Keratinocyte (primary cell): ENCODE data around the gene OGG1. TPM values are rescaled to one million over a fixed set of nuclear protein-coding genes. Genes with fewer than 3 reads are reported as not detected.

ENCODE experiments used
- DNase-seq: peaks from one replicate; pipeline ENCODE4 v3.0.0-alpha.2; 2011; ENCODE audit warnings: low read depth, missing footprints, low spot score
- FAIRE-seq: peaks from 2 replicates; lab custom pipeline; 2011; peaks lifted over from hg19 to GRCh38; lab: Jason Lieb, UNC
- H2AFZ ChIP-seq: 2 replicates; pipeline ENCODE4 v1.6.0; 2012; ENCODE audit warnings: low read length, control low read depth, inconsistent platforms; ENCODE audit not compliant: control insufficient read depth
- H3K27ac ChIP-seq: 2 replicates; pipeline ENCODE4 v1.5.1; 2011; ENCODE audit warnings: low read length; ENCODE audit not compliant: control insufficient read depth, insufficient read depth
- H3K27me3 ChIP-seq: 3 replicates; pipeline ENCODE4 v1.6.0; 2011; ENCODE audit warnings: low read length; ENCODE audit not compliant: control insufficient read depth, insufficient read depth; ENCODE audit errors: extremely low read depth
- H3K36me3 ChIP-seq, 2 experiments: 2 replicates in 1 of 2; 3 replicates in 1 of 2; pipeline ENCODE4 v1.5.1; 2011; ENCODE audit warnings: low read length in 2 of 2, mild to moderate bottlenecking in 1 of 2; ENCODE audit not compliant: control insufficient read depth in 2 of 2, insufficient read depth in 2 of 2; ENCODE audit errors: extremely low read depth in 1 of 2
- H3K4me1 ChIP-seq: 3 replicates; pipeline ENCODE4 v1.5.1; 2011; ENCODE audit warnings: low read length; ENCODE audit not compliant: control insufficient read depth, insufficient read depth; ENCODE audit errors: extremely low read depth
- H3K4me2 ChIP-seq: 3 replicates; pipeline ENCODE4 v1.6.0; 2011; ENCODE audit warnings: low read depth, low read length; ENCODE audit not compliant: control insufficient read depth, insufficient read depth; ENCODE audit errors: extremely low read depth
- H3K4me3 ChIP-seq, 3 experiments: fragments of 200-600 bp in 1 of 3; sonication (generic) in 1 of 3; 2 replicates in 2 of 3; 3 replicates in 1 of 3; pipeline ENCODE4 v1.5.1; 2011 to 2016; ENCODE audit warnings: low read length in 3 of 3, mild to moderate bottlenecking in 3 of 3, control low read depth in 2 of 3, inconsistent platforms in 1 of 3, low read depth in 1 of 3, mixed read lengths in 1 of 3, mixed run types in 1 of 3, moderate library complexity in 1 of 3; ENCODE audit not compliant: control insufficient read depth in 2 of 3, insufficient read depth in 2 of 3; ENCODE audit errors: extremely low read depth in 1 of 3
- H3K79me2 ChIP-seq: 2 replicates; pipeline ENCODE4 v1.6.0; 2012; ENCODE audit warnings: low read length; ENCODE audit not compliant: control insufficient read depth, insufficient read depth
- H3K9ac ChIP-seq: 3 replicates; pipeline ENCODE4 v1.6.0; 2011; ENCODE audit warnings: low read length; ENCODE audit not compliant: control insufficient read depth, insufficient read depth; ENCODE audit errors: extremely low read depth
- H3K9me1 ChIP-seq: 3 replicates; pipeline ENCODE4 v1.6.0; 2011; ENCODE audit warnings: low read length; ENCODE audit not compliant: control insufficient read depth, insufficient read depth; ENCODE audit errors: extremely low read depth
- H3K9me3 ChIP-seq: 2 replicates; pipeline ENCODE4 v1.5.1; 2012; ENCODE audit warnings: low read depth, low read length; ENCODE audit not compliant: control insufficient read depth
- H4K20me1 ChIP-seq: 3 replicates; pipeline ENCODE4 v1.6.0; 2011; ENCODE audit warnings: low read length; ENCODE audit not compliant: control insufficient read depth, insufficient read depth; ENCODE audit errors: extremely low read depth
- EZH2 ChIP-seq: IDR thresholded peaks from one replicate; pipeline ENCODE4 v1.6.1; 2012; ENCODE audit warnings: inconsistent platforms, mild to moderate bottlenecking, low read length, moderate library complexity
- dilution Hi-C: fragments of 300-500 bp; cut with MboI; formaldehyde crosslinking; loops from one replicate; pipeline ENCODE4 v1.7.0; 2020; ENCODE audit warnings: low sequenced_read_pairs; ENCODE audit not compliant: extremely low pct_ligation_motif_present
- polyA plus RNA-seq, 5 experiments: library from polyadenylated mRNA; depleted of rRNA in 3 of 5; stranded (reverse) in 3 of 5; stranded (forward) in 1 of 5; unstranded in 1 of 5; fragments of >200 nt; gene quantifications; 1 replicate in 1 of 5; 2 replicates in 3 of 5; 3 replicates in 1 of 5; pipeline versions ENCODE4 v1.2.1 to v1.2.3, GENCODE V29; 2011 to 2012; ENCODE audit warnings: missing spikeins in 2 of 5, low read depth in 1 of 5, low replicate concordance in 1 of 5
- TF ChIP-seq, protein P1 (sequence below), 3 experiments: IDR thresholded peaks in 1 of 3; conservative IDR thresholded peaks in 1 of 3; optimal IDR thresholded peaks in 1 of 3; 2 replicates in 2 of 3; 3 replicates in 1 of 3; pipeline versions ENCODE3 to v1.5.1; 2011; ENCODE audit warnings: low read length in 3 of 3, mild to moderate bottlenecking in 3 of 3, moderate library complexity in 2 of 3, control low read depth in 1 of 3, inconsistent platforms in 1 of 3; ENCODE audit not compliant: insufficient read depth in 2 of 3; ENCODE audit errors: extremely low read depth in 1 of 3

Gene OGG1
- polyA plus RNA-seq, 1 donor (not counting 4 experiments of a cell fraction or from before 2014, with no cell fraction given), result 17.5 TPM

GRCh38 chr3:9760779-9761505 lies 11.2 kb downstream of the OGG1 start:
- H4K20me1 ChIP-seq, result no peaks in the 10 kb centered on the region
- FAIRE-seq (no peak), DNase-seq (no peak)
- H3K4me2 ChIP-seq, result no peak overlapping the region
- H3K27me3 ChIP-seq, result no peaks in the 10 kb centered on the region
- H3K9ac ChIP-seq, result no peak overlapping the region
- H3K36me3 ChIP-seq, result peaks cover 15 to 18% of the 10 kb centered on the region in 2 experiments
- no peaks in the 10 kb centered on the region for H3K79me2 ChIP-seq
- TF ChIP-seq, protein P1, sequence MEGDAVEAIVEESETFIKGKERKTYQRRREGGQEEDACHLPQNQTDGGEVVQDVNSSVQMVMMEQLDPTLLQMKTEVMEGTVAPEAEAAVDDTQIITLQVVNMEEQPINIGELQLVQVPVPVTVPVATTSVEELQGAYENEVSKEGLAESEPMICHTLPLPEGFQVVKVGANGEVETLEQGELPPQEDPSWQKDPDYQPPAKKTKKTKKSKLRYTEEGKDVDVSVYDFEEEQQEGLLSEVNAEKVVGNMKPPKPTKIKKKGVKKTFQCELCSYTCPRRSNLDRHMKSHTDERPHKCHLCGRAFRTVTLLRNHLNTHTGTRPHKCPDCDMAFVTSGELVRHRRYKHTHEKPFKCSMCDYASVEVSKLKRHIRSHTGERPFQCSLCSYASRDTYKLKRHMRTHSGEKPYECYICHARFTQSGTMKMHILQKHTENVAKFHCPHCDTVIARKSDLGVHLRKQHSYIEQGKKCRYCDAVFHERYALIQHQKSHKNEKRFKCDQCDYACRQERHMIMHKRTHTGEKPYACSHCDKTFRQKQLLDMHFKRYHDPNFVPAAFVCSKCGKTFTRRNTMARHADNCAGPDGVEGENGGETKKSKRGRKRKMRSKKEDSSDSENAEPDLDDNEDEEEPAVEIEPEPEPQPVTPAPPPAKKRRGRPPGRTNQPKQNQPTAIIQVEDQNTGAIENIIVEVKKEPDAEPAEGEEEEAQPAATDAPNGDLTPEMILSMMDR (optimal IDR thresholded peaks at IDR 0.05 in 1 of 3, IDR thresholded peaks at IDR 0.05 in 1 of 3, conservative IDR thresholded peaks at IDR 0.05 in 1 of 3; ENCODE audit: extremely low read depth in 1 of 3, insufficient read depth in 2 of 3, low read length in 3 of 3), result no peak
- no peak for TF ChIP-seq EZH2
- no peaks in the 10 kb centered on the region for H3K9me1 ChIP-seq
- no peaks in the 10 kb centered on the region for H3K4me1 ChIP-seq
- dilution Hi-C loops, result no loop called here
- H3K9me3 ChIP-seq, result no peaks in the 10 kb centered on the region
- no peak overlapping the region for H3K4me3 ChIP-seq
- no peak overlapping the region for H3K27ac ChIP-seq
- no peak overlapping the region for H2AFZ ChIP-seq

DNA sequence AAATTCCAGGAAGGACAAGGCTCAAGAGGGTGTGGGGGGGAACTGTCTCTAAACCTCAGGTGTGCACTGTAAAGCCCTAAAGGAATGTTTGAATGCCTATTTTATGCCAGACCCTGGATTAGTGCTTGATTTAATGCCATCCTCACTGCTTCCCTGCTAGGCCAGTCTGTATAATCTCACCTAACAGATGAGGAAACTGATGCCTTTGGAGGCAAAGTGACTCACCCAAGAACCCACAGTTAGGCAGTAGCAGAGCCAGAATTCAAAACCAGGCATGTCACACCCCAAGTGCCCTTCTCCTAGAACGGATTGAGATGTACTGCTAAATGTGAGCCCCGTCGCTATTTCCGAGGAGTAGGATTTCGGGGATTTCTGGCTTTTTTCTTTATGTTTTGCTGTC lies 12.2 kb downstream of the OGG1 start:
- no peak overlapping the region for H3K27ac ChIP-seq
- no peaks in the 10 kb centered on the region for H3K4me1 ChIP-seq
- no peaks in the 10 kb centered on the region for H3K9me1 ChIP-seq
- peaks cover 9 to 13% of the 10 kb centered on the region in 2 experiments for H3K36me3 ChIP-seq
- H4K20me1 ChIP-seq, result no peaks in the 10 kb centered on the region
- H3K9ac ChIP-seq, result no peak overlapping the region
- TF ChIP-seq, protein P1 (optimal IDR thresholded peaks at IDR 0.05 in 1 of 3, IDR thresholded peaks at IDR 0.05 in 1 of 3, conservative IDR thresholded peaks at IDR 0.05 in 1 of 3; ENCODE audit: extremely low read depth in 1 of 3, insufficient read depth in 2 of 3, low read length in 3 of 3), result no peak
- TF ChIP-seq EZH2, result no peak
- H3K9me3 ChIP-seq, result no peaks in the 10 kb centered on the region
- FAIRE-seq (no peak), DNase-seq (no peak)
- no peak overlapping the region for H3K4me3 ChIP-seq
- H3K79me2 ChIP-seq, result no peaks in the 10 kb centered on the region
- dilution Hi-C loops, result no loop called here
- no peak overlapping the region for H2AFZ ChIP-seq
- no peaks in the 10 kb centered on the region for H3K27me3 ChIP-seq
- H3K4me2 ChIP-seq, result no peak overlapping the region
